NCI-H345 treated with DMSO at 0.1 percent for 48 hours (cell line): ENCODE data around the gene RAD18.

Source experiments
- DNase-seq: peaks from one replicate; lab custom pipeline; 2025; ENCODE audit not compliant: unreplicated experiment; lab: John Stamatoyannopoulos, UW

The RAD18 gene

DNA sequence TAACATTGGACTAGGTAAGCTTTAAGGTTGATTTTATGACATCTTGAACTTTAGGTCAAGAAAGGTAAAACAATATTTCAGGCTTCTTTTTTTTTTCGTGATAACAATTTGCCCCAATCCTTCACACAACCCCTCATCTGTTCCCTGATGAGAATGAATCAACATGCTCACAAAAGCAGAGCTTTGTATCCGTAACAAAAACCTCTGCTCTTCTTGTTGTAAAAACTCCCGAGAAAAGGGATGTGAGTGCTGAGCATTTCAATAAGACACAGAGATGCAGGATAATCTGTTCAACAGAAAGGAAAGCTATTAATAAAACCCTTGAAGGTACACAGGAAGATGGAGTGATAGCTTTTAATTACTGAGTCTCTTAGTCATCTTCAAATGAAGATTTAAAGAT is 94.3 kb downstream of the RAD18 start:
- no peak for DNase-seq

GRCh38 chr3:8867646-8868045 is 95.6 kb downstream of the RAD18 start:
- no peak for DNase-seq

GRCh38 chr3:8865697-8866096 is 97.6 kb downstream of the RAD18 start:
- DNase-seq, result no peak

- no peak for DNase-seq
These were observed 98.6 kb downstream of the RAD18 start for GRCh38 chr3:8864402-8865350.

DNA sequence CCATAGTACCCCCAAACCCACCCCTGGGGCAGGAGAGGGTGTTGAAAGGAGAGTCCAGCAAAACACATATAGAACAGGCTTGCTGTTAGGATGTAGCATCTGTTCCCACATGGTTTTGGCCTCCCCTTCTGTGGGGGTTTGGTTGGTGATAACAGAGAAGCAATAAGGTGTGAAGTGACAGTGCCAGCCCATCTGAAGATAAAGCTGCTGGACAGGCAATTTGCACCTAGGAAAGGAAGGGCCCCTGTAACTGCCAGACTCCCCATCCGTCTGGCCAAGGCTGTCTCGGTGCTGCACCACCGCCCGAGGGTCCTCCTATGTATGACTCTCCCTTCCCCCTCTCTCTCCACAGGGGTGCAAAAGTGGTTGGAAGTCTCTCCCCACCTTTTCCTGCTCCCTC is 99.4 kb downstream of the RAD18 start:
- no peak for DNase-seq

DNA sequence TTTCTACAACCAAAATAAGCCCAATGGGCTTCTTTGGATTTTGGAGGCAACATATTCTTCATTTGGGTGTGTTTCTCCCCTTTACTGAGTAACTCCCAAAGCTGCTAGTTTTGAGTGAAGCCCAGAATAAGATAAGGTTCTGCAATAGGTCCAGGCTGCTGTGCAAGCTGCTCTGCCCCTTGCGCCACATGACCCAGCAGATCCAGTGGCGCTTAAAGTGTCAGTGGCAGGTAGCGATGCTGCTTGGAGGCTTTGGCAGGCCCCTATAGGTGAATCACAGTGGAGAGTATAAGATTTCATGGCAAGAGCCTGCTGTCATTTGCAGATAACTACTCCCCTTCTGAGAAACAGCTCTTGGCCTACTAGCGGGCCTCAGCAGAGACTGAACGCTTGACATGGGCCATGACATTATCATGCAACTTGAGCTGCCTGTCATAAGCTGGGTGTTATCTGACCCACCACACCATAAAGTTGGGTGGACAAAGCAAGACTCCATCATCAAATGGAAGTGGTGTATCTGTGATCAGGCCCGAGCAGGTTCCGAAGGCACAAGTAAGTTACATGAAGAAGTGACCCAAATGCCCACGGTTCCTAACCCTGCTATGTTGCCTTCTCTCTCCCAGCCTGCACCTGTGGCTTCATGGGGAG is 105.4 kb downstream of the RAD18 start:
- no peak for DNase-seq

GRCh38 chr3:8856721-8857120 is 106.6 kb downstream of the RAD18 start:
- no peak for DNase-seq

GRCh38 chr3:8856071-8856470 is 107.2 kb downstream of the RAD18 start:
- no peak for DNase-seq

DNA sequence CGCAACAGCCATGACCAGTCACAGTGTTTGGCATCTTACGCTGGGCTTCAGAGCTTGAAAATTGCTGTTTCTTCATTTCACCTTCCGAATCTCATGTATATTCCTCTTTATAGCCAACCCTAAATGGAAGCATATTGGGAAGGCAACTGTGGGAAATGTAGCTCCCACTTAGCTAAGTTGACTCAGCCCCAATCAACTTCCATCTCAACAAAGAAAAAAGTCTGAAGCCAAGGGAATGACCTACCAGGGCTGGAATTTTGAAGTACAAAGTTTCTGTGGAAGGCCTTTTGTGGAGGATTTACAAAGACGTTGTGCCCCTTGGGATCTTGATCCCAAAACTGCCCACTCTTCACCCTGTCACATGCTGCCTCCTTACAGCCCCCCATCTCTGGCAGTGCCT is 108.6 kb downstream of the RAD18 start:
- DNase-seq, result no peak

DNA sequence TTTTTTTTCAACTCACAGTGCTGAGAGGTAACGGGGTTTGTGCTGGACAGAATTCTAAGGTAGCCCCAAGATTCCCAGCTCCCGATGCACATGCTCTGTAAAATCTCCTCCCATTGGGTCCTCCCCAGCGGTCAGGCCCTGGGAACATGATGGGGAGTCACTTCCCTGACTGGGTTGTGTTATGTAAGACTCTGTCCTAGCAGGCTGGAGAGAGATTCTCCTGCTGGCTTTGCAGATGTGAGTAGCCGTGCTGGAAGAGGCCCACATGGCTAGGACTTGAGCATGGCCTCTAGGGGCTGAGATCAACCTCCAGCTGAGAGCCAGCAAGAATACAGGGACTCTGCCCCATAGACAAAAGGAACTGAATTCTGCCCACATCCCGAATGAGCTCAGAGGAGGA is 110.2 kb downstream of the RAD18 start:
- DNase-seq, result no peak

DNA sequence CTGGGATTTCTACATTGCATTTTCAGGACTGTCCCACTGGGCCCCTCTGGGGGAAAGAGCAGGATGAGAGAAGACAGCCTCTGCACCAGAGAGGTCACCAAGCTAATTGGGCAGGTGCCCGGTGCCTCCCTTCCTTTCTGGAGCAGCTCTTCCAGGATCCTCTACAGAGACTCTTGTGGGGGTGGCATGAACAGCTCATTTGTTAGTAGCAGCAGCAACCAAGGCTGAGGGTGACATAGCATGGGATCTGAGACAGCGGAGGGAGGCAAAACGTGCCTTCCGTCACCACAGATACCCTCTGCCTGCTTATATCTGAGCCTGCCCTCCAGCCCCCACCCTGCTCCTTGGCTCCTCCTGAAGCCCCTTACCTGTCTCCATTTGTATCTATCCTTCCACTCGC is 110.8 kb downstream of the RAD18 start:
- no peak for DNase-seq

DNA sequence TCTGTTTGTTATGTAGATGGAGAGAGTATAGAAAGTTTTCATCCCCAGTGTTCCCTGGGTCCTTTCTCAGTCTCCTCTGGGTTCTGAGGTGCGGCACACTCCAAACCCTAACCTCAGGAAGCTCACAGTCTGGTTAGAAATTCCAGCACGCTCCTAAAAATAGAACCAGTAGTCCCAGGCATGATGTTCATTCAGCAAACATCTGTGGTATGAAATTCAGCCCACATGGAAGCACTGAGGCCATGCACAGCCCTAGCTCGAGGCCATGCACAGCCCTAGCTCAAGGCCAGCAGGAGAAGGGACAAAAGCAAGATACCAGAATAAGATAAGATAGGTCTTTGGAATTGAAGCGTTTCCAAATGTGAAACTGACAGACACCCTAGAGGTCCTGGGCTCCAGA is 111.6 kb downstream of the RAD18 start:
- DNase-seq, result no peak

GRCh38 chr3:8848696-8849131 is 114.6 kb downstream of the RAD18 start:
- DNase-seq, result no peak

- no peak for DNase-seq
These were observed 116.0 kb downstream of the RAD18 start for GRCh38 chr3:8847317-8847716.

DNA sequence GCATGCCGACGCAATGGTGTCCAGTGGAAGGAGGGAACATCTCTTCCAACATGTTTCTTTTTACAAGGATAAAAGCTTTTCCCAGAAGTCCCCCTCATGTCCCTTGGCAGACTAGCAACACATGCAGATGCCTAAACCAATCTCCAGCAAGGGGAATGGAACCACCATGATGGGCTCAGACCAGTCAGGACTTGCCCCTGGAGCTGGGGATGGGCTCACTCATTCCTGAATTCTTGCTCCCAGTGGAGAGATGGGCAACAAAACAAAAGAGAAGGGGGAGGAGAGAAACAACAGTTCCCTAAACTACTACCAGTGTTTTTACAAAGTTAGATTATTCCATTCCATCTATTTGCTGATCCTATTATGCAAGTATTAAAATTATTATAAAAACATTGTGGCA is 117.1 kb downstream of the RAD18 start:
- no peak for DNase-seq

GRCh38 chr3:8845641-8846040 is 117.6 kb downstream of the RAD18 start:
- no peak for DNase-seq

- DNase-seq, result no peak
These were observed 119.9 kb downstream of the RAD18 start for GRCh38 chr3:8843347-8843746.

GRCh38 chr3:8842293-8842692 is 121.0 kb downstream of the RAD18 start:
- no peak for DNase-seq

DNA sequence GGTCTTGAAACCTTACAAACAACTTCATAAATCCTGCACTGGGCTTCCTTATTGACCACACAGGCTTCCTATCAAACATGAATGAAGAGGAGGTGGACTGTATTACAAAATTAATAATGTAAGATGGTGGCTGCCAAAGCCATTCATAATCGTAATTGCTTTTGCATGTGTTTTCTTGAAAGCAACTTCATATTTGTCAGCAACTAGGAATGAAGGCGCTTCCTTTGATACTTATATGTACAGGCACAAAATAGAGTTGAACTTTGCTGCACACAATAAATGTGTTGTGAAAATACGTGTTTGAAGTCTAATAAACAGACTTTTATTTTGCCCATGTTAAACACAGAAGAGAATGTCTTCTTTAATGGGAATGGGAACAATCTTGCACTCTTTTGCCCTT is 121.8 kb downstream of the RAD18 start:
- DNase-seq, result no peak

GRCh38 chr3:8840556-8840955 is 122.7 kb downstream of the RAD18 start:
- no peak for DNase-seq

- no peak for DNase-seq
These were observed 123.5 kb downstream of the RAD18 start for GRCh38 chr3:8839607-8840325.
